ENCODE results near the gene SNX6.

DNA sequence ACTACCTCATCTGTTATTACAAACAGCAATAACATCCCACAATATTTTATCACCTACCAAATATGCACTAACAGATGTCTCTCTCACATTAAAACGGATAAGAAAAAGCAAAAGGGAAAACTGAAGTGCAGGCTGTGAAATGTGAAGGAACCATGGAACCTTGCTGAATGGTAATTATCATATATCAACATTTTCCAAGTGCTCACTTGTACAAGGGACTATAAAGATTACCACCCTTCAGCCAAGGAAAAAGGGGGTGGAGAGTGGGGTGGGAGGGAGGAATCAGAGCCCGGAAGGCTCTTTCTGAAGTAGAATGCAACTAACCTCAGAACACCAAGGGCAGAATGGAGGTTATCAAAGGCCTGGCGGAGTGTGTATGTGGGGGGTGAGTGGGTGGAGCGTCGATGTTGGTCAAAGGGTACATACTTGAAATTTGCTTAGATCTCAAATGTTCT is 1.2 kb downstream of the SNX6 start:
- no peak for TF ChIP-seq EZH2phosphoT487 (IDR thresholded peaks at IDR 0.05)
- no peak for TF ChIP-seq CTCF (IDR thresholded peaks at IDR 0.05)
- TF ChIP-seq EZH2 (IDR thresholded peaks at IDR 0.05) = no peak

All from neural progenitor cell (in vitro differentiated cells).